NCI-H774 (cell line): ENCODE results near the gene CRAMP1.
"Not testable (repeated sequence)": the region's sequence is repeated elsewhere in the genome, so short reads cannot be mapped to it uniquely, and the experiment has no call there.

Experiments used
- DNase-seq: peaks from one replicate; lab custom pipeline; 2025; lab: John Stamatoyannopoulos, UW

CRAMP1 gene, protein sequence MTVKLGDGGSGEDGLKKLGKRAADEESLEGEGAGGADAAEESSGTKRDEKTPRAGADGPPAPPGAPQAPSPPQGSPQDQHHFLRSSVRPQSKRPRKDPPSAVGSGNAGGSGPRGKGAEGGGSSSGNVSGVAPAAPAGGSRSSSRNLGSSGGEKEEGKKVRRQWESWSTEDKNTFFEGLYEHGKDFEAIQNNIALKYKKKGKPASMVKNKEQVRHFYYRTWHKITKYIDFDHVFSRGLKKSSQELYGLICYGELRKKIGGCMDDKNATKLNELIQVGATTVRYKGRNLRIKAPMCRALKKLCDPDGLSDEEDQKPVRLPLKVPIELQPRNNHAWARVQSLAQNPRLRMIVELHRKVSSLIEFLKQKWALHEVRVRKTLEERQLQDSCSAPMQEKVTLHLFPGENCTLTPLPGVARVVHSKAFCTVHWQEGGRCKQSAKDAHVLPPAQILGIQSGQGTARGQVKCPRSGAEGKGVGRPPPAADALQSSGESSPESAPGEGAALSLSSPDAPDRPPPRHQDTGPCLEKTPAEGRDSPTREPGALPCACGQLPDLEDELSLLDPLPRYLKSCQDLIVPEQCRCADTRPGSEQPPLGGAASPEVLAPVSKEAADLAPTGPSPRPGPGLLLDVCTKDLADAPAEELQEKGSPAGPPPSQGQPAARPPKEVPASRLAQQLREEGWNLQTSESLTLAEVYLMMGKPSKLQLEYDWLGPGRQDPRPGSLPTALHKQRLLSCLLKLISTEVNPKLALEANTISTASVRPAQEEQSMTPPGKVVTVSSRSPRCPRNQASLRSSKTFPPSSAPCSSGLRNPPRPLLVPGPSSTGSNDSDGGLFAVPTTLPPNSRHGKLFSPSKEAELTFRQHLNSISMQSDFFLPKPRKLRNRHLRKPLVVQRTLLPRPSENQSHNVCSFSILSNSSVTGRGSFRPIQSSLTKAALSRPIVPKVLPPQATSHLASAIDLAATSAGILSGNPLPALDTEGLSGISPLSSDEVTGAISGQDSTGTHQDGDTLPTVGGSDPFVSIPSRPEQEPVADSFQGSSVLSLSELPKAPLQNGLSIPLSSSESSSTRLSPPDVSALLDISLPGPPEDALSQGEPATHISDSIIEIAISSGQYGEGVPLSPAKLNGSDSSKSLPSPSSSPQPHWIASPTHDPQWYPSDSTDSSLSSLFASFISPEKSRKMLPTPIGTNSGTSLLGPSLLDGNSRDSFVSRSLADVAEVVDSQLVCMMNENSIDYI (N-terminal part only)

DNA sequence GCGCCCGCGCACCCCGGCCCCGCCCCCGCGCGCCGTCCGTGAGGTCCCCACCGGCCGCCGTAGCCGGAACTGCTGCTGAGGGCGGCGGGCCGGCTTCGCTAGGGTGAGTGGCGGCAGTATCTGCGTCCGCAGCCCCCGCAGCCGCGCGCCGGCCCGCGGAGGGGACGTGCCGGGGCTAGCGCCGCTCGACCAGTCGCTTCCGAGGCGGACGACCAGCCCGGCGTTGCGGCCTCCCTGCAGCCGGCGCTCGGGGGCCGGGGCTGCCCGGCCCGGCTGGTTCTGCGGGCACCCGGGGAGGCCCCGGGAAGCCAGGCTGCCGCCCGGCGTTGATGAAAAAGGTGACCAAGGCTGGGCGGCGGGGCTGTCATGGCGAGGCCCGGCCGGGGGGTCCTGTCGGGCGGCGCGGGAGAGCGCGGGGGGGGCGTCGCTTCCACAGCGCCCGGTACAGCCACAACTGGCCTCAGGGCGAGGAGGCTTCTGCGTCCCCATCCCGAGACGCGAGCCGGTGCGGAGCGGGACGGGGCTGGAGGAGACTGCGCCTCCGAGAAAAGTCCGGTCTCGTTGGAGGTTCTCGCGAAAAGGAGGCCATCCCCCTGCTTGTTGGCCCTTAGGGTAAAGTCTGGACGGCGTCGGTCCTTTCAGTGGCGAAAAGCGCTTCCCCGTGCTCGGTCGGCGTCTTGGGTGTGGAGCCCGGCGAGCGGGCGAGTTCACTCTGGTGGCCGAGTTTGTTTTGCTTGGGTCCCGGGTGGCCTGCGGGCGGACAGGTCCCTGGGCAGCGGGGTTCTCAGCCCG is at the start of gene CRAMP1:
TSS of gene CRAMP1 (plus strand) at position 41 of the 792 bp plus-strand sequence. CDS start 2,280 bp downstream, outside the sequence.
- no peak for DNase-seq

DNA sequence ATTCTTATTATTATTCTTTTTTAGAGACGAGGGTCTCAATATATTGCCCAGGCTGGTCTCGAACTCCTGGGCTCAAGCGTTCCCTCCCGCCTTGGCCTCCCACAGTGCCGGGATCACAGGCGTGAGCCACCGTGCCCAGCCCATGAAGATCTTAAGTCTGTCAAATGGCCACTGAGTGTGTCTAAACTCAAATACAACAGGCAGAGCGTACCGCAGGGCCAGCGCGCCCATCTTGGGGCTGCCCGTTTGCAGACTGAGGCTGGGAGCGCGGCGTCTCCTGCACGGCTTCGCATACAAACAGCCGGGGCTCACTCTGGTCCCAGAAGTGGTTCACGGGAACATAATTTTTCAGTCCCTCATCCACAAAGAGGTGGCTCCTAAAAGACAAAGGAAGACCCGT is 48.4 kb upstream of the CRAMP1 start:
- no peak for DNase-seq

DNA sequence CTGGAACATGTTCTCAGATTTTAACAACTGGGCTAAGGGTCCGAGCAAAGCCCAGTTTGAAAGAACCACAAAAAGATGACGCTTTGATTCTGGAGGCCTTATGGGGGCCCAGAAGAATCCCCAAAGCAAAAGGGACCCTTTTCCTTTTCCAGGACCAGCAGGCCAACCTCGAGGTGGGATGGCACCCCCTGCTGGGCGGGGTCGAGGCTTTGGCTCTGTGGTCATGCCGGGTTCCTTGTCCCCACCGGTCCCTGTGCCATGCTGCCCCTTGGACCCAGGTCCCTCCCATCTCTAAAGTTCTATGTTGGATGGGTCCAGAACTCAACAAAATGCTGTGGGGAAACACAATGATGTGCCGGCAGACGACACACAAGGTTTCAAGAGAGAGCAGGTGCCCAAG is 47.8 kb upstream of the CRAMP1 start:
- DNase-seq: no peak

DNA sequence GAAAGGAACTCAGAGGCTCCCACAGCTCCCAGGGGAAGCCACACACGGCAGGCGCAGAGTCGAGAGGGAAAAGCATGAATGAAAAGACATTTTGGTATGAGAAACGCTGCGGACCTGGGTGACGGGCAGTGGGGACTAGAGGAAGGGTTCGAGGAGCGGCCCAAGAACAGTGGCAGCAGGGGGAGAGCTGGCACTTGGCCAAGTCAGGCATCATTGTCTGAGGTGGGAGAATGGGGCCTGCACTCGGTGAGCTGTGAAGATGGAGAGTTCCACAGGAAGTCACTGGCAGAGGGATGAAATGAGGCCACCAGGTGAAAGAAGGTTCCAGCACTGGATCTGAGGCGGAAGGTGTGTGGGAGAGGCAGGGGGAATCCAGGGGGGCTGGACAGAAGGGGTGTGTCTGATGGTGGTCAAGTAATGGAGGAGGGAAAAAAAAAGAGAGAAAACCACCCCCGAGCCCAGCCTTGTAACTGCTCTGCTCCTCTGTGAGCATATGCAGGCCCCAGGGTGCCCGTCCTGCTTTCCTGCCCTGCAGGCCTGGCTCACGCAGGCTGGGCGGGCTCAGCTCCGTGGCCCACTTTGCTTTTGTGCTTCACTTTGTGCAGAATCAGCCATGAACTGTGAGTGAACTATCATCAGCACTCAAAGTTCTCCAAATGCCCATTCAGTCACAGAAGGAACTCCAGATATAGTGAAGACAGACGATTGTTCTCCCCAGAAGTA is 46.9 kb upstream of the CRAMP1 start:
- DNase-seq: no peak

DNA sequence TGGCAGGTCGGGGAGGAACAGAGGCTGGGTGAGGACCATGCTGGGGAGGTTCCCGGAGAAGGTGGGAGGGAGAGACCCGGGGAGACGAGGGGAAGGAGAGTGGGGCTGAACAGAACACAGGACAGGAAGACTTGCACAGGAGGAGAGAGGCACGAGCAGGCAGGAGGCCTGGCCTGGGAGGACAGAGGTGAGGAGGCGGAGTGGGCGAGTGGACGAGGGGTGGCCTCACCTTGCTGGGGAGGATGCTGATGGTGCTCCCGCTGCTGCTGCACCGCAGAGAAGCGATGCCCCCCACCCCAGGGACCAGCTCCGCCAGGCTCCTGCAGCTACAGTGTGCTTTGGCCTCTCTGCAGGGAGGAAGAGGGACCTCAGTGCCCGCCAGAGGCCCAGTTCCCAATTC is 44.2 kb upstream of the CRAMP1 start:
- no peak for DNase-seq

DNA sequence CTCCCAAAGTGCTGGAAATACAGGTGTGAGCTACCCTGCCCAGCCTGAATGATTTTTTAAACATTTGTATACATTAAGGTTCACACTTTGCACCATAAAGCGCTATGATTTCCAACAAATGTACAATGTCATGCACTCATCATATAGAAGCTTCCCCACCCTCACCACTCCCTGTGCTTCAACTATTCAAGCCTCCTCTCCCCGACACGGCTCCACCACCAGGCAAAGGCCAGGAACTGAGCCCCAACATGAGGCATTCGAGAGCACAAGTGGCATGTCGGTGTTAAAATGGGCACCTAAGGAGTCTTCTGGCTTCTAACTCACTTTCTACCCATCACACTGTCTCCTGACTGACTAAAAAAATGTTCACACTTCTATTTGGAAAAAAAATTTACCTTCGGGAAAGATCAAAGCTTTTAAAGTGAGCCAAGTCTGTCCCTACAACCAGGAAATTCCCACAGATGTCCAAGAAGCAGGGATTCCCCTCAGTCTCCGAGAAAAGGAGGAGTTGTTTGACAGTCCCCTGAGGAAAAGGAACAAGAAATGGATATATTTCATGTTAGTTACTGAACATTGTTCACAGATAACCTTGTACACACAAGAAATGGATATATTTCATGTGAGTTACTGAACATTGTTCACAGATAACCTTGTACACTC is 41.0 kb upstream of the CRAMP1 start:
- DNase-seq: no peak

DNA sequence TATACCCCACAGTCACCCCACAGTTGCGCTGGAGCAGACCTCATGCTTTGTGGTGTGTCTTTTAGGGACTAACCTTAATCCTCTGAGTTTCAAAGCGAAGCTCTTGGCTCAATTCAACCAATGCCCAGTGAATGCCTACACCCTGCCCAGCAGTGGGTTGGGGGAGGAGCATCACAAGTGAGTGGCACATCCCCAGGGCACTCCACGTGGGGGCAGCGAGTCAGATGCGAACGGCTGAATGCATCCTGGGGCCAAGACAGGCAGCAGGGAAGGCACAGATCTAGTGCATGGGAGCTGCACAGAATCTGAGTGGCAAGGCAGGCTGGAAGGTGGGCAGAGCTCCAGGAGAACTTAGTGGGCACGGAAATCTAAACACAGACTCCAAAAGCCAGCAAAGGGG is 39.5 kb upstream of the CRAMP1 start:
- DNase-seq: no peak

DNA sequence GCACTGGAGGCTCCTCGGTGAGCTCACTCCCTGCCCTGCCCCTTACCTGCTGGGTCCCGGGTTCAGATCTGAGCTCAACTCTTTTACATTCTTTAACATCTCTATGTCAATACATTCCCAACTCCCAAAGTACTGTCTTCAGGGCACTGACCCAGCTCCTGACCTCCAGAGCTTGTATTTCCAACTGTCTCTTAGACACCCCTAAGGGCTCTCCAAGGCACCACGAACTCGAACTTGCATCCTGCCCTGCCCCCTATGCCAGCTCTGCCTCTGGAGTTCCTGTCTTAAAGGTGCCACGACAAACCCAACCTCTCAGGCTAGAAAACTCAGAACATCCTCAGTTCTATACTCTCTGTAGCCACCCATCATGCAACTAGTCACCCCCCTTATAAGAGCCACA is 38.9 kb upstream of the CRAMP1 start:
- no peak for DNase-seq

DNA sequence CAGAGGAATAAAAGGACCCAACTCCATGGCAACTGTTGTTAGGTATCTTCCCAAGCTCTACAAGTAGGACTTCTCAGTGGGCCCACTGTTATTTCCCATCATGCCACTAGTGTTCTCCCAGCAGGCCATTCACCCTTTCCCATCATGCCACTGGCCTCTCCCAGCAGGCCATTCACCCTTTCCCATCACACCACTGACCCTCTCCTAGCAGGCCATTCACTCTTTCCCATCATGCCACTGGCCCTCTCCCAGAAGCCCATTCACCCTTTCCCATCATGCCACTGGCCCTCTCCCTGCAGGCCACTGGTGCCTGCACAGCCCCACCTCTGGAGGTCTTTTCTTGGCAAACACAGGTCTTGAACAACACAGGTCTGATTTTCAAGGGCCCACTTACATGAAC is 36.6 kb upstream of the CRAMP1 start:
- DNase-seq: no peak

DNA sequence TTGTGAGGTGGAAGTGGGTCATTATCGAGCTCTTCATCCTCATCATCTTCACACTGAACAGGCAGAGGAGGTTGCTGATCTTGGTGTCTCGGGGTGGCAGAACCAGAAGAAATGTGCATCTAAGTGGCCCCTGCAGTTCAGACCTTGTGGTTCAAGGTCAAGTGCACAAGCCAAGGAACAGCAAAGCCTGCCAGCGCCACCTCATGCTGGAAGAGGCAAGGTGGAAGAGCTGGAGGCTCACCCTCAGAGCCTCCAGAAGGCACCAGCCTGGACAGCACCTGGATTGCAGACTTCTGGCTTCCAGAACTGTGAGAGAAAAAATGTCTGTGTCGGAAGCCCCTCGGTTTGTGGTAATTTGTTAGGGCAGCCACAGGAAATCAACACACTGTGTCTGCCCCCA is 32.9 kb upstream of the CRAMP1 start:
- DNase-seq: no peak

DNA sequence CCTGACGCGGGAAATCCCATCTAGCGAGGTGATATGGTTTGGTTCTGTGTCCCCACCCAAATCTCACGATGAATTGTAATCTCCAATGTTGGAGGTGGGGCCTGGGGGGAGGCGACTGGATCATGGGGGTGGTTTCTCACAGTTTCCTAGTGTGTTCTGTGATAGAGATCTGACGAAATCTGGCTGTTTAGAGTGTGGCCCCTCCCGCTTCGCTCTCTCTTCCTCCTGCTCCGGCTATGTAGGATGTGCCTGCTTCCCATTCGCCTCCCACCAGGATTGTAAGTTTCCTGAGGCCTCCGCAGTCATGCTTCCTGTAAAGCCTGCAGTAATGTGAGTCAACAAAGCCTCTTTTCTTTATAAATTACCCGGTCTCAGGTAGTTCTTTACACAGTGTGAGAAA is 31.9 kb upstream of the CRAMP1 start:
- DNase-seq: no peak

DNA sequence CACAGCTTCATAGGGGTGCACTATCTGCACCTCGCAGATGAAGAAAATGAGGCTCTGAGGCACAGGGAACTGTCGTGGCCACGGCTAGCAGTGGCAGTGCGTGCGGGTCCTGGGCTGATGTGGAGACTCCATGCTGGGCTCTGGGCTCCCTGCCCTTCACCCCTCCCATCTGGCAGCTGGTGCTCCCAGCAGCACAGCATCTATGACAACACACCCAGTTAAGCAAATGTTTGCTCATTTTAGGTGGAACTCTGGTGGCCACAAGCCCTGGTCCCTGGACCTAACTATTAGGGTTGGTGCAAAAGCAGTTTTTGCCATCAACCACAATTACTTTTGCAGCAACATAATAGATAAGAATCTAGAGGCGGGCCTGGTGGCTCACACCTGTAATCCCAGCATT is 31.2 kb upstream of the CRAMP1 start:
- peak; percentile 45 for DNase-seq

DNA sequence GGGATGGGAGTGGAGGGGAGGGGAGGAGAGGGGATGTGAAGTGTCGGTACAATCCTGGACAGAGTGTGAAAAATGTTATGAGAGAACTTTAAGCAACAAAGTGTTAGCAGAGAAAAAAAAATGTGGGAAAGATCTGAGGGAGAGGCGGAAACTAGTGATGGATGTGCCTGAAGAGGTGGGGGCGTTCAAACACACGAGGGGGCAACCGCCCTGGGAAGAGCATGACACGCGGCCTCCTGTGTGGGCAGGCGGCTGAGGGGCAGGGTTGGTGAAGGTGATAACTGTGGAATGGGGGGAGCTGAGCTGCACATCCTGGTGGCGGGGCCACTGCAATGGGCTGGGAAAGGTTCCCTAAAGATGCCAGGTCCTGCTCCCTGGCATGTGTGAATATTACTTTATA is 30.4 kb upstream of the CRAMP1 start:
- no peak for DNase-seq

DNA sequence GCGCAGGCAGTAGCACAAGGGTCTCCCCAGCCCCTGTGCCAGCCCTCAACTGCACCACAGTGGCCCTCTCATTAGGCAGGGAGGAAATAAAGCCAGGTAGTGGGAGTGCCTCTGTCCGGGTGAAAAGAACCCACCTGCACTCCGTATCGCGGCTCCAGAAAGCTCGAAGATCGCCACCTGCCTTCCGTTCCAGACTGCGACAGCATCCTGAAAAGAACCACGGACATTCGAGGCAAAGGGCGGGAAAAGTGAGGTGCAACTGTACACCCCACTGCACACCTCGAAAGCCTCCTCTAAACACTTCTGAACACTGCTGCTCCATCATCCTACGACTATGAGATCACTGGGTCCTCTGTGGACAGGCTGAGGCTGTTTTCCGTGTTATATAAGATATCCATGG is 29.0 kb upstream of the CRAMP1 start:
- DNase-seq: no peak

DNA sequence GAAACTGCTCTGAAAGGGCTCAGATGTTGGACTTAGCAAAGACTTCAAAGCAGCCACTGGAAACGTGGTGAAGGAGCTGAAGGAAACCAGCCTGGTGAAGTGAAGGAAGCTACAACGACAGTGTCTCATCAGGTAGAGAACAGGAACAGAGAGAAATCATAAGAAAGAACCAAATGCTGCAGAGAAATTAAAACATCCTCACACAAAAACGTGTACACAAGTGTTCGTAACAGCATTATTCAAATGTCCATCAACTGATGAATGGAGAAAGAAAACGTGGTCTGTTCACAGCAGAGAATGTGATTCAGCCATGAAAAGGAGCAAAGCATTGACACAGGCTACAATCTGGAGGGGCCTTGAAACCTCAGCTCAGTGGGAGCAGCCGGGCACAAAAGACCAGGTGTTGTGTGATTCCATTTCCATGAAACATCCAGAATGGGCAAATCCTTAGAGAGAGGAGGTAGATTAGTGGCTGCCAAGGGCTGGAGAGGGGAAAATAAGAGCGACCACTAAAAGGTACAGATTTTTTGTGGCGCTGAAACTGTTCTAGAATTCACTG is 27.2 kb upstream of the CRAMP1 start:
- peak; percentile 26 for DNase-seq

DNA sequence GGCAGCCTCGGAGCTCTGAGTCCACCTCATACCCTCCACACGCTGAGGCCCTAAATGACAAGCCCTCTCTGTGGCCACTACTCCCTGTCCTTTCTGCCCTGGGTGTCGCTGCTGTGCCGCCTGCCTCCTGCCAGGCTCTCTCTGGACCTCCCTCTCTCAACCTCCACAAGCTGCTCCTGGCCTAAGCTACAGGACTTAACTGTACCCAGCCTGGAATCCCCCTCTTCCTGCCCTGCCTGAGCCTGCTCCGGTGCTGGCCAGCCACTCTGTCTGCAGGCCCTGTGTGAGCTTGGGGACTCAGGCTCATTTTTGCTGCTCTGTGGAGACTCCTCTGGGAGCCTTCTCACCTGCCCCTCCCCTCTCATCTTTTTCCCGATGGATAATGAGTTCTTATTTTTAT is 21.8 kb upstream of the CRAMP1 start:
- DNase-seq: no peak

DNA sequence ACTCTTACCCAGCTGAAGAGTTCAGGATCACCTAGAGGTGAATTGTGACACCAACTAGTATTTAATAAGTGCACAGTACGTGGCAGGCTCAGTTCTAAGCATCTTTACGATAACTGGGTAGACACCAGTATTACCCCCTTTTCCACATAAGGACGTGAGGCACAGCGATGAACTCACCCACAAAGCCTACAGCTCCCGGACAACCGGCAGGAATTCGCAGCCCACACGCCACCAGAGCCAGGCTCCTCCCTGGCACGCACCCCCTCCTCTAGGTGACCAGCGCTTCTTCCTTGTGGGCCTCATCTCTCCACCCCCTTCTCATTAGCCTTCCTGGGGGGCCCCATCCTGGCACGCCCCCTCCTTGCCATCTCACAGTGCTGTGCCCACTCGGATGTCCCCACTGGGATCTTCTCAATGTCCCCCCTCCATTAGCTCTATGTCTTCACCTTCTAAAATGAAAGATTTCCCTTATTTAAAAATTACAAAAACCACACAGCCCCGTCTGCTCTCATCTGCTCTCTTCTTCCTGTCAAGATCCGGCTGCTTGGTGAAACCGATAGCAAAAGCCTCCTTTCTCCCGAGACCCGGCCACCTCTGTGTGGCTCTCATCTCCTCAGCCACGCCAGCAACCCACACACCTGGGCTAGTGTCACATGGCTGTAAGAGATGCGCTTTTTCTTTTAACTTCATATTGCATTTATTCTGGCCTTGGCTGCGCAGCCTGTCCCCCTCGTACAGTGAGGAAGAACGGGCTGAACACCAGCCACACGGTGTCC is 21.0 kb upstream of the CRAMP1 start:
- no peak for DNase-seq

DNA sequence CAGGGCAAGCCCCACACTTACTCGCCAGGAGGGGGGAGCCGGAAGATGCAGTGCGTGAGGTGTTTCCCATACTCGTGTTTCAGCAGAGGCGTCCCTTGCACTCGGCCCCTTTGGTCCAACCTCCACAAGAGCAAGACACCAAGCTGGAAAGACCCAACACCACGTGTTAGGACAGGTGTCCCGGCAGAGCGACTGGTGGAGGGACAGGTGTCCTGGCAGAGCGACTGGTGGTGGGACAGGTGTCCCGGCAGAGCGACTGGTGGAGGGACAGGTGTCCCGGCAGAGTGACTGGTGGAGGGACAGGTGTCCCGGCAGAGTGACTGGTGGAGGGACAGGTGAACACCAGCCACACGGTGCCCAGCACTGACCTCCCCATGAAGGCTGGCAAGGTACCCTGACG is 19.7 kb upstream of the CRAMP1 start:
- DNase-seq: no peak

DNA sequence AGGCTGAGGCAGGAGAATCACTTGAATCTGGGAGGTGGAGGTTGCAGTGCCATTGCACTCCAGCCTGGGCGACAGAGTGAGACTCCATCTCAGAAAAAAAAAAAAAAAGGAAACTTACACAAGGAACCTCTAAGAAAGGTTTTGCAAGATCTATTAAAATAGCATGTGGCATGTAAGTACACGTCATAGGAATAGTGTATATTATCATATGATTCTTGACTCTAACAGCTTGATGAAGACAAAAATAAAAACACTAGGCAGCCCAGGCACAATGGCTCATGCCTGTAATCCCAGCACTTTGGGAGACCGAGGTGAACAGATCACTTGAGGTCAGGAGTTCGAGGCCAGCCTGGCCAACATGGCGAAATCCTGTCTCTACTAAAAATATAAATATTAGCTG is 16.6 kb upstream of the CRAMP1 start:
- DNase-seq: not testable (repeated sequence)
